Thymus (tissue), 14 donors: ENCODE results near the gene LRIT1. TPM values are rescaled to one million over a fixed set of nuclear protein-coding genes. Genes with fewer than 3 reads are reported as not detected.
"Not testable (repeated sequence)": the region's sequence is repeated elsewhere in the genome, so short reads cannot be mapped to it uniquely, and the experiment has no call there.

ENCODE experiments used
- DNase-seq, 9 donors: peaks; one replicate each; pipeline ENCODE4 v3.0.0-alpha.2; 2013; ENCODE audit warnings: low spot score in 9 of 9, low read depth in 6 of 9, missing footprints in 1 of 9
- H3K27ac ChIP-seq, 2 donors: one replicate each; pipeline ENCODE4 v1.5.1; 2013; ENCODE audit warnings: control low read depth in 1 of 2, low read depth in 1 of 2, low read length in 1 of 2, mild to moderate bottlenecking in 1 of 2, moderate library complexity in 1 of 2
- H3K27me3 ChIP-seq, 2 donors: one replicate each; pipeline ENCODE4 v1.5.1; 2013; ENCODE audit warnings: low read length in 1 of 2; ENCODE audit not compliant: control insufficient read depth in 2 of 2, insufficient read depth in 1 of 2
- H3K36me3 ChIP-seq, 2 donors: one replicate each; pipeline ENCODE4 v1.5.1; 2013; ENCODE audit warnings: low read length in 1 of 2, mild to moderate bottlenecking in 1 of 2, moderate library complexity in 1 of 2; ENCODE audit not compliant: control insufficient read depth in 2 of 2, insufficient read depth in 2 of 2
- H3K4me1 ChIP-seq, 2 donors: one replicate each; pipeline ENCODE4 v1.5.1; 2013; ENCODE audit warnings: low read length in 2 of 2; ENCODE audit not compliant: control insufficient read depth in 2 of 2, insufficient read depth in 2 of 2
- H3K4me3 ChIP-seq, 2 donors: one replicate each; pipeline ENCODE4 v1.5.1; 2013; ENCODE audit warnings: low read length in 2 of 2, control low read depth in 1 of 2, mild to moderate bottlenecking in 1 of 2
- H3K9me3 ChIP-seq, 2 donors: one replicate each; pipeline ENCODE4 v1.5.1; 2013; ENCODE audit warnings: low read length in 1 of 2, mild to moderate bottlenecking in 1 of 2; ENCODE audit not compliant: control insufficient read depth in 2 of 2, insufficient read depth in 1 of 2
- WGBS: extraction: QIAGEN DNeasy Blood & Tissue Kit; methylation state at CpG from one replicate; pipeline ENCODE4 v1.1.7; 2013; 5-methylcytosine and 5-hydroxymethylcytosine counted together
- long read RNA-seq, 10 donors: transcript quantifications; one replicate each; lab custom pipeline, GENCODE V29; 2026
- polyA plus RNA-seq: library from polyadenylated mRNA; stranded (reverse); fragments of 200-250 nt; gene quantifications from one replicate; pipeline ENCODE4 v1.2.3, GENCODE V29; 2013
- total RNA-seq: library from RNA; stranded (reverse); fragments of 120-200 nt; gene quantifications from one replicate; pipeline ENCODE4 v1.2.4, GENCODE V29; 2013
- donor health status: healthy.

Gene LRIT1, protein sequence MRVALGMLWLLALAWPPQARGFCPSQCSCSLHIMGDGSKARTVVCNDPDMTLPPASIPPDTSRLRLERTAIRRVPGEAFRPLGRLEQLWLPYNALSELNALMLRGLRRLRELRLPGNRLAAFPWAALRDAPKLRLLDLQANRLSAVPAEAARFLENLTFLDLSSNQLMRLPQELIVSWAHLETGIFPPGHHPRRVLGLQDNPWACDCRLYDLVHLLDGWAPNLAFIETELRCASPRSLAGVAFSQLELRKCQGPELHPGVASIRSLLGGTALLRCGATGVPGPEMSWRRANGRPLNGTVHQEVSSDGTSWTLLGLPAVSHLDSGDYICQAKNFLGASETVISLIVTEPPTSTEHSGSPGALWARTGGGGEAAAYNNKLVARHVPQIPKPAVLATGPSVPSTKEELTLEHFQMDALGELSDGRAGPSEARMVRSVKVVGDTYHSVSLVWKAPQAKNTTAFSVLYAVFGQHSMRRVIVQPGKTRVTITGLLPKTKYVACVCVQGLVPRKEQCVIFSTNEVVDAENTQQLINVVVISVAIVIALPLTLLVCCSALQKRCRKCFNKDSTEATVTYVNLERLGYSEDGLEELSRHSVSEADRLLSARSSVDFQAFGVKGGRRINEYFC
- total RNA-seq (not detected), polyA plus RNA-seq (not detected)
- long read RNA-seq, donor 1 = 0 reads
- long read RNA-seq, donor 2 = 0 reads
- long read RNA-seq, donor 3 = 0 reads
- long read RNA-seq, donor 4 = 0 reads
- long read RNA-seq, donor 5 = 0 reads
- long read RNA-seq, donor 6 = 0 reads
- long read RNA-seq, donor 7 = 0 reads
- long read RNA-seq, donor 8 = 0 reads
- long read RNA-seq, donor 9 = 0 reads
- long read RNA-seq, donor 10 = 0 reads

DNA sequence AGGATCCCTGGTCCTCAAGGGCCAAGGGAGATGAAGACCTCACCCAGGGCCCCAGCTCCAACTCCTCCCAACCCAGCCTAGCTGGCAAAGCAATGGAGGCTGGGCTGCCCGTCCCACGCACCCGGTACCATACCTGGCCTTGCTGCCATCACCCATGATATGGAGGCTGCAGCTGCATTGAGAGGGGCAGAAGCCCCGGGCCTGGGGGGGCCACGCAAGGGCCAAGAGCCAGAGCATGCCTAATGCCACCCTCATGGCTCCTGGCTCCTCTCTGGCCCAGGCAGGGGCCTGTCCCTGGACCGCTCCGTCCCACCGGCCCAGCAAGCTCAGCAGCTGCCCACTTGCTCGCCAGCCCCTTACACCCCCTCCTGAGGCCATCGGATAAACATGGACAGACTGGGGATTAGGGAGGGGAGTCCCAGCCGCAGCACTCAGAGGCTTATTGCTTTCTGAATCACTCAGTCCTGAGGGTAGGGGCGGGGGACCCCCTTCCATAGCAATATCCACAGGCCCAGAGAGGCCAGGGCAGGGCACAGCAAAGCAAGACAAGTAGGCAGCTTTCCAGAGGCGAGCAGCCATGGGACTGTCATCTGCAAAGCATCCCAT, at the start of gene LRIT1:
LRIT1 (minus strand) TSS at position 362 of the 606 bp plus-strand sequence; CDS start at position 255, 107 bp downstream.
- Histone ChIP-seq H3K4me1 (no peaks in the 10 kb centered on the region), H3K9me3 (no peaks in the 10 kb centered on the region), H3K4me3 (no peak within 1 kb of the TSS), H3K27ac (no peak within 1 kb of the TSS), H3K36me3 (no peaks in the 10 kb centered on the region), H3K27me3 (peaks cover 2 to 11% of the 10 kb centered on the region in 2 donors)
- 92% methylated on average over 13 of the region's 13 CpGs for WGBS
- DNase-seq = no peak

DNA sequence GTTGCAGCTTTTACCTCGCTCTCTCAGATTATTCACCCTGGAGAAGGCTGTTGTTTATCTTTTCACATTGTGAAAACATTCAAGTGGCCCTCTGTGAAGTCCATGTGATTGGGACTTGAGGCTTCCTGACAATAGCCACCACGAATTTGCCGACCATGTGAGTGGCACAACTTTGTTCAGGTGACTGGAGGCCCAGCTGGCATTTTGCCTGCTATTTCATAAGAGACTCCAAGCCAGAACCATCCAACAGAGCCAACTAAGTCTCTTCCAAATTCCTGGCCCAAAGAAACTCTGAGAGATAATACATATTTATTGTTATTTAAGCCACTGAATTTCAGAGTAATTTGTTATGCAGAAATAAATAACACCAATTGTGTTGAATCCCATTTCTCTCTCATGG, 48.9 kb upstream of the LRIT1 start:
- Histone ChIP-seq H3K4me3 (no peak overlapping the region), H3K27ac (no peak overlapping the region), H3K27me3 (no peaks in the 10 kb centered on the region), H3K9me3 (no peaks in the 10 kb centered on the region), H3K4me1 (no peaks in the 10 kb centered on the region), H3K36me3 (no peaks in the 10 kb centered on the region)
- DNase-seq = no peak
- 86% methylated on average over 3 of the region's 3 CpGs for WGBS

DNA sequence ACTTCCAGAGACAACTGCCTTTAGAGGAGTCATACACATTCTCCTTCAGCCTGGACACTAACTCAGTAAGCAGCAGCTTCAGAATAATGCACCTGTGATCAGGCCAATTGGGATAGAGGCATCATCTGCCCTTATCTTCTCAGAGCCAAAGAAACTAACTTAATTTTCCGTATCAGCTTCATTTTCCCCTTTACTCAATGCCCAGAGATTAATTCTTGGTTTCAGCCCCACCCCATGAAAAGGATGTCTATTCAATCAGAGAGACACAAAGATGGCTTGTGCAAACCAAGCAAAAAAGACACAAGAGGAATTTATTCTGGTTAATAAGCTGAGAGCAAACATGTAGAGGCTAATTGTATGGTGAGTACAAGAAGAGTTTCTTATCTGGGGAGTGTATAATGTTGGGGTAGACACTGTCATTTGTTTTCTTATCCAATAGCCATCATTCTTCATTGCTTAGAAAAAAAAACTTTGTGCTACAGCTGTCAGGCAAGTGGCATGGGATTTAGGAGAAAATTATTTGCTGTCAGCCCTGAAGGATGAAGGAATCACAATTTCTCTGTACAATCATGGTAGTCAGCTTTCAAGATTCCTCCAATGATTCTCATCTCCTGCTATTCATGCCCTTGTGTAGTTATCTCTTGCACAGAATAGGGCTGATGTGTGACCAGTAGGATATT, 48.3 kb upstream of the LRIT1 start:
- Histone ChIP-seq H3K4me1 (no peaks in the 10 kb centered on the region), H3K9me3 (no peaks in the 10 kb centered on the region), H3K27me3 (no peaks in the 10 kb centered on the region), H3K36me3 (no peaks in the 10 kb centered on the region), H3K27ac (no peak overlapping the region), H3K4me3 (no peak overlapping the region)
- 96% methylated on average over 1 of the region's 1 CpG for WGBS
- DNase-seq = no peak

DNA sequence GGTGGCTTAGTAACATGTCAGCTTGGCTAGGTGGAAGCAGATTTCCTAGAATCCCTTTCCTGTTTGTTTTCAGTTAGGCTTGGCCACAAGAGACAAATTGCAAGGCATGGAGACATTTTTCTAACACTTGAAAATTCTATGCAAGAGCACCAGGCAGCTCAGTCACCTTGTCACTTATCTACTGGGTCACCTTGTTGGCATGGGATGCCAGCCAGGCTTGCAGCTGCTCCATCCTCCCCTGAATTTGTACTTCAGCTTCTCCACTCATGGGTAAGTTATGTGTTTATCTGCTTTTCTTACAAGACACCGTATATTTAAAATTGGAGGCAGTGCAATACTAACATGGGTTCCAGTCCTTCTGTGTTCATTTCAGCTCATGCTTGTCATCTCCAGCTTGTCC, 46.8 kb upstream of the LRIT1 start:
- no peak for DNase-seq
- Histone ChIP-seq H3K4me1 (no peaks in the 10 kb centered on the region), H3K27me3 (no peaks in the 10 kb centered on the region), H3K4me3 (no peak overlapping the region), H3K27ac (no peak overlapping the region), H3K36me3 (no peaks in the 10 kb centered on the region), H3K9me3 (no peaks in the 10 kb centered on the region)
- 95% methylated on average over 1 of the region's 1 CpG for WGBS

DNA sequence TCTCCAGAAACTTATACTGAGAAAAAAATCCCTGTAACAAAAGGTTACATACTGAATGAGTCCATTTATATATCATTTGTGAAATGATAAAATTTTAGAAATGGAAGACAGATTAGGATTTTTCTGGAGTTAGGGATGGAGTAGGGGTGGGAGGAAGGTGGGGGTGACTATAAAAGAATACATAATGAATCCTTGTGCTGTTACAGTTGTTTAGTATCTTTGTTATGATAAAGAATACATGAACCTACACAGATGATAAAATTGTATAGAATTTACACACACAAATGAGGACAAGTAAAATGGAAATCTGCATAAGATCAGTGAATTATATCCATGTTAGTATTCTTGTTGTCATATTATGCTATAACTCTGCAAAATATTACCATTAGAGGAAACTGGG, 45.3 kb upstream of the LRIT1 start:
- DNase-seq = no peak
- Histone ChIP-seq H3K9me3 (no peaks in the 10 kb centered on the region), H3K4me3 (no peak overlapping the region), H3K27ac (no peak overlapping the region), H3K36me3 (no peaks in the 10 kb centered on the region), H3K27me3 (no peaks in the 10 kb centered on the region), H3K4me1 (no peaks in the 10 kb centered on the region)

DNA sequence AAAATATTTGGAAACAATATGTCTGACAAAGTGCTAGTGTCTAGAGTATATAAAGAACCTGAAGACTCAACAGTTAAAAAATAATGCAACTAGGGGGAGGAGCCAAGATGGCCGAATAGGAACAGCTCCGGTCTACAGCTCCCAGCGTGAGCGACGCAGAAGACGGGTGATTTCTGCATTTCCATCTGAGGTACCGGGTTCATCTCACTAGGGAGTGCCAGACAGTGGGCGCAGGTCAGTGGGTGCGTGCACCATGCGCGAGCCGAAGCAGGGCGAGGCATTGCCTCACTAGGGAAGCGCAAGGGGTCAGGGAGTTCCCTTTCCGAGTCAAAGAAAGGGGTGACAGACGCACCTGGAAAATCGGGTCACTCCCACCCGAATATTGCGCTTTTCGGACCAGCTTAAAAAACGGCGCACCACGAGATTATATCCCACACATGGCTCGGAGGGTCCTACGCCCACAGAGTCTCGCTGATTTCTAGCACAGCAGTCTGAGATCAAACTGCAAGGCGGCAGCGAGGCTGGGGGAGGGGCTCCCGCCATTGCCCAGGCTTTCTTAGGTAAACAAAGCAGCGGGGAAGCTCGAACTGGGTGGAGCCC, 38.6 kb upstream of the LRIT1 start:
- H3K4me3 ChIP-seq, H3K36me3 ChIP-seq, DNase-seq, H3K27me3 ChIP-seq, H3K27ac ChIP-seq, H3K9me3 ChIP-seq, H3K4me1 ChIP-seq: not testable (repeated sequence)
- 85% methylated on average over 30 of the region's 31 CpGs for WGBS

DNA sequence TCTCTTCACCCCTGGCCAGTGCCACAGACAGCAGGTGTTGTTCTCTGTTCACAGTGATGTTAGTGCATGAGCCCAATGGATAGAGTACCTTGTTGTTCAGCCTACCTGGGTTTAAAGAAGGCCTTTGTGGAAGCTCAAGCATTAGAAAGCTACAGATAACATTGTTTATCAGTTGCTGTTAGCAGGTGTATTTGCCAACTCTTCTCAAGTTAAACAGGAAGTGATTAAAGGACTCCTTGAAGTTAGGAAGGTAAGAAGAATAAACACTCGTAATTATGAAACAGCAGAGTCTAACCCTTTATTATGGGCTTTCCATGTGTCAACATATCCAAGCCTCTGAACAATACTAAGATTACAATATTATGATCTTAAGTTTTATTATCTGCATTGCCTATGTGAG, 29.4 kb upstream of the LRIT1 start:
- H3K36me3 ChIP-seq = no peaks in the 10 kb centered on the region
- peaks cover 3 to 4% of the 10 kb centered on the region in 2 donors for H3K4me1 ChIP-seq
- WGBS = 17% methylated on average over 1 of the region's 1 CpG
- H3K4me3 ChIP-seq = no peak overlapping the region
- no peaks in the 10 kb centered on the region for H3K9me3 ChIP-seq
- peak in 1 of 9 donors; percentile 15 for DNase-seq
- peaks cover 0 to 8% of the 10 kb centered on the region in 2 donors for H3K27me3 ChIP-seq
- no peak overlapping the region for H3K27ac ChIP-seq

DNA sequence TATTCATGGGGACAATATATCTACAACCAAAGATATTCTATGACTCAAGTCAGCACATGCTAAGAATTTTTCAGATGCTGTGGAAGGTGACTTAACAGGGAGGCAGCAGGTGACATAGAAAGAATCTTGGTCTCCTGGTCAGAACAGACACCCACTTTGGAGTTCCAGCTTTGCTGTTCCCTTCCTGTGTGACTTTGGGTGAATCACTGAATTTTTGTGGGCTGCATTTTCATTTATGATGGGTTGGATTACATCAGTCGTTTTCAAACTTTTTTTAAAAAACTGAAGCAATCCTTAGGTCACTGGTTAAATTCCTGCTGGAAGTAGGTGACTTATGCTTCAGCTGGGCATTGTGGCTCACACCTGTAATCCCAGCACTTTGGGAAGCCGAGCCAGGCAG, 28.4 kb upstream of the LRIT1 start:
- WGBS = 88% methylated on average over 2 of the region's 2 CpGs
- Histone ChIP-seq H3K27ac (no peak overlapping the region), H3K4me3 (no peak overlapping the region), H3K9me3 (no peaks in the 10 kb centered on the region), H3K27me3 (peaks cover 0 to 4% of the 10 kb centered on the region in 2 donors), H3K4me1 (peaks cover 3 to 4% of the 10 kb centered on the region in 2 donors), H3K36me3 (no peaks in the 10 kb centered on the region)
- DNase-seq = no peak
